Calu3 (cell line): ENCODE results near the gene DMD. TPM values are rescaled to one million over a fixed set of nuclear protein-coding genes. Genes with fewer than 3 reads are reported as not detected.

ENCODE experiments used
- BruUV-seq: library from RNA; stranded (reverse); fragments of 400-500 nt; replicated peaks from 2 replicates; lab custom pipeline; 2021; lab: Mats Ljungman, UMichigan
- CTCF ChIA-PET: fragments of 300-600 bp; sonication (Branson Sonifier 250); formaldehyde crosslinking; loops from one replicate; lab custom pipeline; 2022; ENCODE audit warnings: antibody characterized with exemption; lab: Charles Lee
- DNase-seq: peaks from one replicate; pipeline ENCODE4 v3.0.0; 2022
- H3K27ac Mint-ChIP-seq: one replicate; pipeline ENCODE4 v1.8.0; 2022; ENCODE audit warnings: mixed read lengths; ENCODE audit not compliant: unreplicated experiment
- H3K27me3 Mint-ChIP-seq: one replicate; pipeline ENCODE4 v1.8.0; 2022; ENCODE audit warnings: mixed read lengths; ENCODE audit not compliant: unreplicated experiment
- H3K36me3 Mint-ChIP-seq: one replicate; pipeline ENCODE4 v1.8.0; 2022; ENCODE audit warnings: mild to moderate bottlenecking, moderate library complexity, mixed read lengths; ENCODE audit not compliant: insufficient read depth, unreplicated experiment
- H3K4me1 Mint-ChIP-seq: one replicate; pipeline ENCODE4 v1.8.0; 2022; ENCODE audit warnings: mild to moderate bottlenecking, low read depth, mixed read lengths; ENCODE audit not compliant: unreplicated experiment
- H3K4me3 Mint-ChIP-seq: one replicate; pipeline ENCODE4 v1.8.0; 2022; ENCODE audit warnings: mild to moderate bottlenecking, low read depth, moderate library complexity, mixed read lengths; ENCODE audit not compliant: unreplicated experiment
- H3K9me3 Mint-ChIP-seq: one replicate; pipeline ENCODE4 v1.8.0; 2022; ENCODE audit warnings: low read depth, mixed read lengths; ENCODE audit not compliant: unreplicated experiment
- CTCF ChIP-seq: fragments of 200-600 bp; IDR thresholded peaks from one replicate; pipeline ENCODE4 v1.8.0; 2022; ENCODE audit warnings: antibody characterized with exemption; ENCODE audit not compliant: unreplicated experiment
- intact Hi-C: fragments of 100-400 bp; cut with micrococcal nuclease; formaldehyde crosslinking; loops from one replicate; pipeline ENCODE4 v1.10.0; 2022; ENCODE audit not compliant: unreplicated experiment
- total RNA-seq: library from RNA; stranded (reverse); gene quantifications from 2 replicates; pipeline ENCODE4 v1.2.3, GENCODE V29; 2022

The DMD gene
- total RNA-seq, 1 experiment from 2014 or later = 11.6 TPM

GRCh38 chrX:33109858-33110257, 101.5 kb downstream of the DMD start:
- BruUV-seq = no TSS peak

GRCh38 chrX:33106737-33107136, 104.6 kb downstream of the DMD start:
- Mint-ChIP-seq H3K9me3 (no peaks in the 10 kb centered on the region), H3K27ac (no peak overlapping the region), H3K4me3 (no peak overlapping the region), H3K4me1 (no peaks in the 10 kb centered on the region), H3K27me3 (no peaks in the 10 kb centered on the region), H3K36me3 (no peaks in the 10 kb centered on the region)
- CTCF ChIA-PET = interaction anchor here (0.6 to 0.7 kb wide), 2 partner anchors 69 to 504 kb away, joined by 3 read pairs; no protein-coding TSS in a partner anchor
- no peak for TF ChIP-seq CTCF
- no TSS peak for BruUV-seq
- intact Hi-C loops = no loop called here
- no peak for DNase-seq

More at GRCh38 chrX:33109858-33110257, 101.5 kb downstream of the DMD start:
- no peak overlapping the region for H3K27ac Mint-ChIP-seq
- no peak for TF ChIP-seq CTCF
- H3K4me3 Mint-ChIP-seq = no peak overlapping the region
- intact Hi-C loops = no loop called here
- H3K36me3 Mint-ChIP-seq = no peaks in the 10 kb centered on the region
- no peaks in the 10 kb centered on the region for H3K4me1 Mint-ChIP-seq
- no peaks in the 10 kb centered on the region for H3K9me3 Mint-ChIP-seq
- no peaks in the 10 kb centered on the region for H3K27me3 Mint-ChIP-seq
- CTCF ChIA-PET = no interaction called here
- DNase-seq = no peak

GRCh38 chrX:33095079-33095478, 116.3 kb downstream of the DMD start:
- intact Hi-C loops = no loop called here
- H3K4me3 Mint-ChIP-seq = no peak overlapping the region
- no TSS peak for BruUV-seq
- H3K4me1 Mint-ChIP-seq = no peaks in the 10 kb centered on the region
- H3K27ac Mint-ChIP-seq = no peak overlapping the region
- CTCF ChIA-PET = no interaction called here
- DNase-seq = no peak
- no peaks in the 10 kb centered on the region for H3K36me3 Mint-ChIP-seq
- no peaks in the 10 kb centered on the region for H3K9me3 Mint-ChIP-seq
- no peaks in the 10 kb centered on the region for H3K27me3 Mint-ChIP-seq
- TF ChIP-seq CTCF = no peak

- Mint-ChIP-seq H3K4me3 (no peak overlapping the region), H3K27me3 (no peaks in the 10 kb centered on the region), H3K27ac (no peak overlapping the region), H3K9me3 (no peaks in the 10 kb centered on the region), H3K36me3 (no peaks in the 10 kb centered on the region), H3K4me1 (no peaks in the 10 kb centered on the region)
- BruUV-seq = no TSS peak
- intact Hi-C loops = no loop called here
- no peak for DNase-seq
- TF ChIP-seq CTCF = no peak
- CTCF ChIA-PET = no interaction called here
Measured at GRCh38 chrX:33087411-33087810, 123.9 kb downstream of the DMD start.
